IPS-11a (cell line): ENCODE measurements around the gene GREB1.

Experiments used
- H3K4me3 ChIP-seq: one replicate; pipeline ENCODE4 v1.5.1; 2013; ENCODE audit warnings: low read depth, low read length, control low read depth

GREB1 gene

DNA sequence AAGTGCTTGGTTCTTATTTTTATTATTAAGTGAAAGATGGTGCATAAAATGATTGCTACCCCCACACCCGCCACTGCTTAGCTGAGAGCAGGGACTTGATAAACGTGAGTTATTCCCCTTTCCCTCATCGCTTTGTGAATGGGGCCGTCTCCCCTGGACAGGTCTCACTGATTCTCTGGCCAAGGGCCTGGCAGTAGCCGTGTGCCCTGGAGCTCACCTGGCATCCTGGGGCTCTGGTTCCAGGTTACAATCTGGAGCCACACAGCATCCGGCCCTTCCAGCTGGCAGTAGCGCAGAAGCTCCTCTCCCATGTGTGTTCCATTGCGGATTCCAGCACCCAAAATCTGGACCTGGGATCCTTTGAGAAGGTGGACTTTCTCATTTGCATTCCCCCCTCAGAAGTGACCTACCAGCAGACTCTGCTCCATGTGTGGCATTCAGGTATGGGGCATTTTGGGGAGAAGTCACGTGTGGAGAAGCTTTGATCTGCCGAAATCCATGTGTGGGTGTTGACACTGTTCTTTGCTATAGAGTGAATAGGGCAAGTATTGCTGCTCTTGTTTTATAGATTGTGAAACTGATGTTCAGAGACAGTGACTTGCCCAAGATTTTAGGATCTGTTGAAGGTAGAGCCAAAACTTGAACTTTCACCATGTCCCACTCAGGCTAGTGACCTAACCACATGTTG, 63.8 kb downstream of the GREB1 start:
- no peak overlapping the region for H3K4me3 ChIP-seq

DNA sequence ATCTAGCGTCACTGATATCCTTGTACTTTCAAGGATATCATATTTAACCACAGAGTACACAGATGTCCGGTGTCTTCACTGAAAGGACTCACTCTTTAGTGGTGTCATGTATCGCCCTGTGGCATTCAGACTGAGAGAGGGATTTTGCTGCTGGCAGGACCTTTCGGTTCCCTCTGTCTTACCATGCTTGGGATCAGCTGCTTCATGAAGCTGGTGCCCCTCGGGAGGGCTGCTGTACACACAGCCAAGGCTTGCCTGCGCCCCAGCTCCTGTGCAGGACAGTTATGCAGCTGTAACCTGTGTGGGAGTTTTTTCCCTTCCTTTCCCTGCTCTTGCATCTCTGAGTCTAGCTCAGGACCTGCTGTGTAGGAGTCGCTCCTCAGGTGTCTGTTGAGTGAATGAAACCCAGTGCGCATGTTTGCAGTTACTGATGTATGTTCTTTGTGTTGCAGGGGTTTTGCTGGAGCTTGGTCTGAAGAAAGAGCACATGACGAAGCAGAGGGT, 64.4 kb downstream of the GREB1 start:
- no peak overlapping the region for H3K4me3 ChIP-seq

DNA sequence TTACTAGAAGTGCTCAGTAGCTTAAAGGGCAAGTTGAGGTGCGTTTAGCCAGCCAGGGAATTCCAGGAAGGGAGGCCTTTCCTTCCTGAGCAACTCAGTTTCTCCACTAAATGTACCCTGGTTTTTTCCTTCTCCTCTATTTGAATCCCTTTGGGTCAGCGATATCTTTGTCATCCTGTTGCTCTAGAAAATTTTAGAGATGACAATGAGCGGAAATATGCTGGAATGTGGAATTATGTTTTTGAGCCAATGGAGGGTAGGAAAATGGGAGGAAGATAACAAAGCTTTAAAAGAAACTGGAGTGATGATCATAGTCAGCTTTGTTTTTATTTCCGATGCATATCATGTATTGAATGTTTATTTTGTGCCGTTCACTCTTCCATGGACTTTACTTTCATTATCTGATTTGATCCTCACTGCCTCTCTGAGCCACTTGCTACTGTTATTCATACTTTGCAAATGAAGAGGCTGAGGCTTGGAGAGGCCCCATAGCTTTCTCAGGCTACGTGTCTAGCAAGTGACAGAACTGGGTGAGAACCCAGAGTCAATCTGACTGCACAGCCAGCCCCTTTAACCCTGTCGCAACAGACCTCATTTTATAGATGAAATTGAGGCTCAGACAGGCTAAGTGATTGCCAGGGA, 68.8 kb downstream of the GREB1 start:
- H3K4me3 ChIP-seq, result no peak overlapping the region

DNA sequence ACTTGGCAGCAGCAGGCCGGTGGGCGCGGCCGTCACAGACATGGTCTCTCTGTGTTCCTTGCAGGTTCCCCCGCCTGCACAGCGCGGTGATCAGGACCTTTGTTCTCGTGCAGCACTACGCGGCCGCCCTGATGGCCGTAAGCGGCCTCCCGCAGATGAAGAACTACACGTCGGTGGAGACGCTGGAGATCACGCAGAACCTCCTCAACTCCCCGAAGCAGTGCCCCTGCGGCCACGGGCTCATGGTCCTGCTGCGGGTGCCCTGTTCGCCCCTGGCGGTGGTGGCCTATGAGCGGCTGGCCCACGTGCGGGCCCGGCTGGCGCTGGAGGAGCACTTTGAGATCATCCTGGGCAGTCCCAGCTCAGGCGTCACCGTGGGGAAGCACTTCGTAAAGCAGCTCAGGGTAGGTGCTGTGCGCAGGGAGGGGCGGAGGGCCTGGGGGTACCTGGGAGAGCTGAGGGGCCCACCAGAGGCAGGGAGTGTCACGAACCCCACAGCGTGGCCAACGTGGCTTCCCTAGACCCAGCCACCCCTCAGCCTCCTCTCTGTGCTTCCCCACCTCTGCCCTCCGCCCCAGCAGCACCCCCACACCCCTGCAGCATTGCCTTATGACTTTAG, 76.9 kb downstream of the GREB1 start:
- no peak overlapping the region for H3K4me3 ChIP-seq

DNA sequence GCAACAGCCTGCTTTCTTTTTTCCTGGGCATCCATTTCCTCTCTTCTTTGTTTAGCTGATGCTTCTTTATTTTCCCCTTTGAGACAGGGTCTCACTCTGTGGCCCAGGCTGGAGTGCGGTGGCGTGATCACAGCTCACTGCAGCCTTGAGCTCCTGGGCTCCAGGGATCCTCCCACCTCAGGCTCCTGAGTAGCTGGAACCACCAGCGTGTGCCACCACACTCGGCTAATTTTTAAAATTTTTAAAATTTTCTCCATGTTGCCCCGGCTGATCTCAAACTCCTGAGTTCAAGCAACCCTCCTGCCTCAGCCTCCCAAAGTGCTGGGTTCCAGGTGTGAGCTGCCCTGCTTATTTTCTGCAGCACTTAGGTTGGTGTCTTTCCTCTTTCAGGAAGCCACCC, 77.4 kb downstream of the GREB1 start:
- H3K4me3 ChIP-seq, result no peak overlapping the region

DNA sequence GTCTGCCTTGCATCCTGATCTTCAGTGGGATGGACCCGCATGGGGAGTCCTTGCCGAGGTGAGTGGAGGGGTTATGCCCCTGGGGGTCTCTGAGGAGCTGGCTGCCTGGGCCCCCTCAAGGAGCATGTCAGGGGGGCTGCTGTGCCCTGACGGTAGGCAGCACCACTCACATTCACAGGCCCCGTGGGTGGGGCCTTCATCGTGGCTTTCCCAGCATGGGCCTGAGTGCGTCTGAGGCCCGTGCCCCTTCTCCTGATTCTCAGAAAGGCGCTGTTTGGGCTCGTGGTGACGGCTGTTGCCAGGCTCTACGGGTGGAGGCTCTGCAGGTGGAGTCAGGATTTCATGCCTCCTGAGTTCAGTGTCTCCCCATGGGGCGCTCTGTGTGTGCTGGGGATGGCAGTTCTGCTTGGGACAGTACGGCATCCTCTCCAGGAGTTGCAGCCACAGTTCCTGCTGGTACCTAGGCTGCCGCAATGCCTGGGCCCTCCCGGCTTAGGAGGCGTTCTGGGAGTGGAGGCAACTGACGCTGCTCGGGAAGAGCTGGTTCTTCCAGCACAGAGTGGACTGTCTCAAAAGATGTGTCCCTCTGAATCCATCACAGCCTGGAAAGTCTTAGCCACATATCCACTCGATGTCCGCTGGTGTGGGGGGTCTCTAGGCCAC, 78.8 kb downstream of the GREB1 start:
- H3K4me3 ChIP-seq, result no peak overlapping the region

DNA sequence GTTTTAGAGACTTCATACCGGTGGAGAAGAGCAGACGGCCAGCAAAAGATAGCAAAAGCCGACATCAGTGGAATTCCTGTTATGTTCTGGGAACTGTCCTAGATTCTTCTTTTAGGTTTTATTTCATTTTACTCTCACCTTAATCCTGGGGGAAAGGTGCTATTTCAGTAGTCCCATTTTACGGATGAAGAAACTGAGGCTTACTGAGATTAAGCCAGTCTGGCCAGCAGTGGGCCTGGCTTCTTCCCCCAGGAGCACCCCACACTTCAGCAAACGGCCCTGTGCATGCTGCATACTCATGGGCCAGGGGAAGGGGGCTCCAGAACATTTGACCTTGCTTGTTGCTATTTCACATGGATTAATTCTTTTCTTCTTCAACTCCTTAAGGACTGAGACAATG, 79.5 kb downstream of the GREB1 start:
- H3K4me3 ChIP-seq, result no peak overlapping the region

DNA sequence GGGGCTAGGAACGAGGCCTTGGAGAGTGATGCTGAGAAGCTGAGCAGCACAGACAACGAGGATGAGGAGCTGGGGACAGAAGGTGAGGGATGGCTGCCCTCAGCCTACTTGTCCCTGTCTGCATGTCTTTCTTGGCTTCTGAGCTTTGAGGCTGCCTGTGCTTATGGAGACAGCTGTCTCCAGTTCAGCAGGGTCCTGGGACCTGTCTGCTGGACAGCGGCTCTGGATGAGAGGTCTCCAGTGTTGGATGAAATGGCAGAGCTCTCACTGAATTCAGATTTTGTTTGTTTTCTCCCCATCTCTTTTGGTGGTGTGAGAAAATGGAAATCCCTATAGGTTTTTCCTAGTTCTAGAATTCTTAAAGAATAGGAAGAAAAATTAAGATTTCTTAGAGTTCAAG, 81.4 kb downstream of the GREB1 start:
- H3K4me3 ChIP-seq, result no peak overlapping the region

DNA sequence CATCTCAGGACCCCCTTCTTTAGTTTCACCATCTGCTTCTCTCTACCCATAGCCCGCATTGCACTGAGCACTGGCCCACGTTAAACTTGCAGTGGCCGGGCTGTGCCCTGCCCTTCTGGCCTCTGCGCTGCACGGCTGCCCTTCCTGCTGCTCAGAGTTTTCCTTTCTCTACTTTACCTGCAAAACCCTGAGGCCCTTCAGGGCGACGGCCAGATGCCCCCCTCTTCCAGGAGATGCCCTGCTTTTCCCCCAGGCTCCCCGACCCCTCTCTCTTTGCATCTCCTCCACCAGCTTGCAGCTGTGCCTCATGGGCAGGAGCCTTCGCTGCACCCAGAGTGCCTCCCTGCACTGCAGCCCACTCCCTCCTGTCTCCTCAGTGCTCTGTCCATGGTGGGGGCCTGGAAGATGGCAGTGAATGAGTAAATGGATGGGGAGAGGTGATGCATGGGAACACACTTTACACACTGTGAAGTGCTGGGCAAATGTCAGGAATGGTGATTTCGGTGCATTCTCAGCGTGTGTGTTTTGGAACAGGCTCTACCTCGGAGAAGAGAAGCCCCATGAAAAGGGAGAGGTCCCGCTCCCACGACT, 82.3 kb downstream of the GREB1 start:
- no peak overlapping the region for H3K4me3 ChIP-seq

DNA sequence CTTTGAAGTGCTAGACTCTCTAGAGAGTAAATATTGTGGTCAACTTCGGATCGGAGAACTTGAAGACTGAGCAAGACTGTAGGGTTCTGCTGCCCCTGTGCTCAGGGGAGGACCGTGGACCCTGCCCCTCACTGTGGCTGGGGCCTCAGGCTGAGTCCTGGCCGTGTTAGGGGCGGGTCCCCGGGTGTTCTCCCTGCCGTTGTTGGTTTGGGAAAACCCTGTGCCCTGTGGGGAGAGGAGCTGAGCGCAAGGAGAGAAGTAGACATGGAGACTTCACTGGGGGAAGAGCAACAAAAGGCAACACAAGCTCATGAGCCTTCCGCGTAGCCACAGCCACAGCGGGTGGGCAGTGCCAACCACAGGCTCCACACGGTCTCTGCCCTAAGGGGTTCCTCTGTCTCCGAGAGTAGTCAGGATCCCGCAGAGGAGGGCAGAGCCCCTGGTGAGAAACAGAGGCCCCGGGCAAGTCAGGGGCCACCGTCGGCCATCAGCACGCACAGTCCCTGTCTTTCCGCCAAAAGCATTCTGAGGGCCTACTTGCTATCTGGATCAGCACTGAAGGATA, 83.1 kb downstream of the GREB1 start:
- H3K4me3 ChIP-seq, result no peak overlapping the region

DNA sequence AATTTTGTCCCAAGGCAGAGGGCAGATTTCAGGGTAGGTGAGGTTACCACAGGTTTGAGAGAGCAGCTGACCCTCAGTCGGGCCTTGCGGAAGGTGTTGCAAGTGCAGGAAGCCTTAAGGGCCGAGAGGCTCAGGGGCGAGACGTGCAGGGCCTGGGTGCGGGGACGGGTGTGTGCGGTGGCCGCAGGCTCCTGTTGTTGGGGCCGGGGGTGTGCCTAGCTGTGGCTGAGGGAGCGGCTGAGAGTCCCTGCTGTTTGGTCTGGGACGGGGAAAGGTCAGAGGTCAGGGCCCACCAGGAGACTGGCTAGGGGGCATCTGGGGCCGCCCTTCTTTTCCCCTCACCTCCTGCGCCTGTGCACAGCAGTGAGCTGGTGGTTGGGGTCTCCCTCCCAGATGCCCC, 83.7 kb downstream of the GREB1 start:
- H3K4me3 ChIP-seq, result no peak overlapping the region

DNA sequence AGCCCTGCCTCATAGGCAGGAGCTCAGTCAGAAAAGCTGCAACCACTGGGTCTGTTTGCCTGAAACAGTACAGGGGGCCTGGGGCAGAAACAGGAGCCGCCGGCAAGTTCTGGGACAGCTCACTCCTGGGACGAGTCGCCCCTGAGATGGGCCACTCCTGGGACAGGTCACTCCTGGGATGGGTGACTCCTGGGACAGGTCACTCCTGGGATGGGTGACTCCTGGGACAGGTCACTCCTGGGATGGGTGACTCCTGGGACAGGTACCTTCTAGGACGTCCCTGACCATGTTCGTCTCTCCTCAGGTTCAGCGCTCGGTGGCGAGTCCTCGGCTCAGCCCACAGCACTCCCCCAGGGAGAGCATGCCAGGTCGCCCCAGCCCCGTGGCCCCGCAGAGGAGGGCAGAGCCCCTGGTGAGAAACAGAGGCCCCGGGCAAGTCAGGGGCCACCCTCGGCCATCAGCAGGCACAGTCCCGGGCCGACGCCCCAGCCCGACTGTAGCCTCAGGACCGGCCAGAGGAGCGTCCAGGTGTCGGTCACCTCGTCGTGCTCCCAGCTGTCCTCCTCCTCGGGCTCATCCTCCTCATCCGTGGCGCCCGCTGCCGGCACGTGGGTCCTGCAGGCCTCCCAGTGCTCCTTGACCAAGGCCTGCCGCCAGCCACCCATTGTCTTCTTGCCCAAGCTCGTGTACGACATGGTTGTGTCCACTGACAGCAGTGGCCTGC, 84.3 kb downstream of the GREB1 start:
- H3K4me3 ChIP-seq, result no peak overlapping the region

DNA sequence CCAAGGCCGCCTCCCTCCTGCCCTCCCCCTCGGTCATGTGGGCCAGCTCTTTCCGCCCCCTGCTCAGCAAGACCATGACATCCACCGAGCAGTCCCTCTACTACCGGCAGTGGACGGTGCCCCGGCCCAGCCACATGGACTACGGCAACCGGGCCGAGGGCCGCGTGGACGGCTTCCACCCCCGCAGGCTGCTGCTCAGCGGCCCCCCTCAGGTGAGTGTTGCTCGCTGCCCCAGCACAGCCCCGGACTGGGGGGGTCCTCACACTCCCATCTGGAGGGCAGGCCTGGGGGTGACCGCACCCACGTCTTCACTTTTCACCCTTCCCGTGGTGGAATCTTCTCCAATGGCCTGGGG, 84.8 kb downstream of the GREB1 start:
- H3K4me3 ChIP-seq, result no peak overlapping the region

DNA sequence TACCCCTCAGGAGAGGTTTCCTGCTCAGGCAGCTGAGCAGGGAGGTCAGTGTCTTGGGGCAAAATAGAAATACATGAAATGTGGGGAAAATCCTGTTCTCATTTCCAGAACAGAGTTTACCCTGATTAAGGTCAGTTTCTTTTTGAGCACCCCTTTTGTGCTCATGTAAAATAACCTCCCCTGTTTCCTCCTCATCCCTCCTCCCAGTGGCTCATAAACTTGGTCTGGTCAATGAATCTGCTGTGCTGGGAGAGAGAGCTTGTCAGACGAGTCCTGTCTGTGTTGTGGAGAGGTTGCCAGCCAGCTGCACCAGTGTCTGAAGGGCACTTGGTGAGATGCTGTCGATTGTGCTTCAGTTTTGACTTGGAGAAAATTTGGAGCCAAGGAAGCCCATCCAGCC, 87.6 kb downstream of the GREB1 start:
- H3K4me3 ChIP-seq, result no peak overlapping the region

DNA sequence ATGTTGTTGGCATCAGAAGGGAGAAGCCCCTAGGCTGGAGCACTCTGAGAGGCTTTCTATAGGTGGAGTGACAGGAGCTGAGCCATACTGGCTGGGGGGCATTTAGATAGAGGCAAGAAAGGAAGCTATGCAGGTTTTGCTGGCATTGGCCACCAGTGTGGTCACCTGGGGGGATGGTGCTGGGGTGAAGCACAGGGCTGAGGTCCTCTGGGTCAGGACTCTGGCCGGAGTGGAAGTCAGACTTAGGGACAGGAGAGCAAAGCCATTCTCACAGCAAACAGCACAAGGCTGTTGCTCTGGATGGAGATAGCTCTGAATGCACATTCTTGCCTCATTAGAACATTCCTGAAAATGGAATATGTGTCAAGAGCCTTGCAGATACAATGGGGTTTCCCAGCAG, 88.8 kb downstream of the GREB1 start:
- no peak overlapping the region for H3K4me3 ChIP-seq

DNA sequence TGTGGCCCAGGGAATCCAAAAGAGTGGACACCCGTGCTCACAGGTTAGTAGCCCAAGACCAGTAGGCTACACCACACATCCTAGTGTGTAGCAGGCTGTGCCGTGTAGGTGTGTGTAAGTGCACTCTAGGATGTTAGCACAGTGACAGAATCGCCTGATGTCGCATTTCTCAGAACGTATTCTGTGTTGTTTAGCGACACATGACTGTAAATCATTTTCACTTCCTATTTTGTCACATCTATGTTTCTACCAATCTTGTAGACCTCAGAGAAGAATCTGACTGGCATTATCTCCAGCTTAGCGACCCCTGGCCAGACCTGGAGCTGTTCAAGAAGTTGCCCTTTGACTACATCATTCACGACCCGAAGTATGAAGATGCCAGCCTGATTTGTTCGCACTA, 91.0 kb downstream of the GREB1 start:
- no peak overlapping the region for H3K4me3 ChIP-seq

DNA sequence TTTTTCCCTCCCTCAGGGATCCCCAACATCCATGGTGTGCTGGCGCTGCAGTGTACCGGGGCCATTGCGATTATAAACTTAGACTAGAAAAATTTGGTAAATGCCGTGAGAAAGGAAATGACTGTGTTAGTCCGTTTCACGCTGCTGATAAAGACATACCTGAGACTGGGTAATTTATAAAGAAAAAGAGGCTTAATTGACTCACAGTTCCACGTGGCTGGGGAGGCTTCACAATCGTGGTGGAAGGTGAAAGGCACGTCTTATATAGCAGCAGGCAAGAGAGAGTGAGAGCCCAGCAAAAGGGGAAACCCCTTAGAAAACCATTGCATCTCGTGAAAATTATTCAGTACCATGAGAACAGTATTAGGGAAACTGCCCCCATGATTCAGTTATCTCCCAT, 91.8 kb downstream of the GREB1 start:
- H3K4me3 ChIP-seq, result no peak overlapping the region

DNA sequence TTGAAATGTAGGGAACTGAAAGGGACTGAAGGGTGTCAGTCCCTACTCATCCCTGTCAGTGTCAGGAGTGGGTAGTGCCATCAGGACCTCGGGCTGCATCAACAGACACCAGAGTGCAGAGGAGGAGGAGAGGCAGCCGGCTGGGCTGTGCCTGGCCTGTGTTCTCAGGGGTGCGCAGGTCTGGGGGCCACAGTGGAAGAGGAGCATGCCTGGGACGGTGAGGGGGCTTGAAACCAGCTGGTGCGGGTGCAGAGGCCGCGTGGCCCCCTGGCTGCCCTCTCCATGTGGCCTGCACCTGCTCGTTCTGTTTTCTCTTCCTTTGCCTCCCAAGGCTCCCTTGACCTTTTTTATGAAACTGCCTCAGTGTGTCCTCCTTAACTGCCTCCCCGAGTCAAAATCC, 94.8 kb downstream of the GREB1 start:
- no peak overlapping the region for H3K4me3 ChIP-seq

DNA sequence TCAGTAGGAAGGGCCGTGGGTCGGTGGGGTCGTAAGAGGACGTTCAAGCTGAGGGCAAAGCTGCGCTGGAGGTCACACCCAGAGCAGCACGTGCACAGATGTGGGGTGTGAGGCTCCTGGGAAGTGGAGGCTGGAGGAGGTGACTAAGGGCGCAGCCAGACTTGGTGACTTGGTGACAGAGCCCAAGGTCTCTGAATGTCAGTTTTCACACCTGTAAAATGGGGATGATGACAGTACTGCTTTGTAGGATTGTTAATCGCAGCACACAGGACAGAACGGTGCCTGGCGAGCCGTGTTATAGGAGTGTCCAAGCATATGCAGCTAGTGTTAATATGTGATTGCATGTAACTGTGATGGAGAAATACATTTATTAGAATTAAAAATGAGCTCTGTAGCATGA, 95.4 kb downstream of the GREB1 start:
- H3K4me3 ChIP-seq, result no peak overlapping the region

DNA sequence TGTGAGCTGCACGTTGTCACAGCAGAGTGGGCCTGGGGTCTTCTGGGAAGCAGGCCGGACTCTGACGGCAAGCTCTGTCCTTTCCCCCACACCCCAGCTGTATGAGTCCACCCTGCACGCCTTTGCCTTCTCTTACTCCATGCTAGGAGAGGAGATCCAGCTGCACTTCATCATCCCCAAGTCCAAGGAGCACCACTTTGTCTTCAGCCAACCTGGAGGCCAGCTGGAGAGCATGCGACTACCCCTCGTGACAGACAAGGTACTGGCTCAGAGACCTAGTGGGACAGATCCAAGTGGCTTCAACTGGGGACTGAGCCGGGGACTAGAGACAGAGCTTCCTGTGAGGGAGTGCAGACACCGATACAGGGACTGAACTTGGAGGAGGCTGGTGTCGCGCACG, 96.0 kb downstream of the GREB1 start:
- H3K4me3 ChIP-seq, result no peak overlapping the region

DNA sequence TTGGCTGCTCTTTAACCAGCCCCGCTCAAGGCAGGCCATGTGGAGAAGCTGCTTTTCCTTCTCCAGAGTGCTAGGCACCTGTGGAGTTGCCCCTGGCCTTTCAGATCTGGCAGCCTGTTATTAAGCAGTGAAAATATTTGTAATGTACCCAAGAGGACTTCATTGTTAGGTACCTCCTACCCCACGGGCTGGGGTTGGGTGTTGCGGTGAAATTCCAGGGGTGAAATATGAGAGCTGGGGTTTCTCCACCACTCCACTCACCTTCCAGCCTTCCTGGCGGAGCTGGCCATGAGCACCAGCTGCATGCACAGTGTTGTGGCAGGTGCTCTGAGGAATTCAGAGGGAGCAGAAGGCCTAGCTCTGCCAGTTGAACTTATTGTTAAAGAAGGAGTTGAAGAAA, 97.0 kb downstream of the GREB1 start:
- no peak overlapping the region for H3K4me3 ChIP-seq
